ENCODE results near the gene KCNIP1. TPM values are rescaled to one million over a fixed set of nuclear protein-coding genes. Genes with fewer than 3 reads are reported as not detected.

The KCNIP1 gene
- total RNA-seq, 4 donors from 2014 or later = 4.8 to 9.2 (median 7.3) TPM; not detected in 1

GRCh38 chr5:170681013-170681433 lies 177.2 kb downstream of the KCNIP1 start:
- Histone ChIP-seq H3K4me3 (no peak overlapping the region), H3K9me3 (no peaks in the 10 kb centered on the region), H3K27ac (no peak overlapping the region), H3K4me1 (peaks cover 0 to 8% (median 0%) of the 10 kb centered on the region in 4 donors), H3K36me3 (no peaks in the 10 kb centered on the region), H3K27me3 (peaks cover 0 to 6% of the 10 kb centered on the region in 2 donors)
- no peak for TF ChIP-seq EP300 (IDR thresholded peaks at IDR 0.05)
- WGBS, 2 donors = 1 to 10% methylated on average over 28 of the region's 28 CpGs
- no peak for DNase-seq (ENCODE audit: low spot score in 2 of 2)

GRCh38 chr5:170691657-170692056 lies 187.8 kb downstream of the KCNIP1 start:
- H3K27ac ChIP-seq = no peak overlapping the region
- no peaks in the 10 kb centered on the region for H3K4me1 ChIP-seq
- no peaks in the 10 kb centered on the region for H3K9me3 ChIP-seq
- WGBS, 2 donors = 32 to 44% methylated on average over 4 of the region's 4 CpGs
- DNase-seq (ENCODE audit: low spot score in 2 of 2) = no peak
- no peak overlapping the region for H3K4me3 ChIP-seq
- no peaks in the 10 kb centered on the region for H3K36me3 ChIP-seq
- H3K27me3 ChIP-seq = peaks cover 0 to 5% of the 10 kb centered on the region in 2 donors
- TF ChIP-seq EP300 (IDR thresholded peaks at IDR 0.05) = no peak

- 56 to 83% methylated on average over 4 of the region's 4 CpGs for WGBS, 2 donors
- Histone ChIP-seq H3K4me1 (no peaks in the 10 kb centered on the region), H3K27me3 (peaks cover 0 to 5% of the 10 kb centered on the region in 2 donors), H3K9me3 (no peaks in the 10 kb centered on the region), H3K36me3 (no peaks in the 10 kb centered on the region), H3K4me3 (no peak overlapping the region), H3K27ac (no peak overlapping the region)
- TF ChIP-seq CTCF (IDR thresholded peaks at IDR 0.05) = no peak
- TF ChIP-seq EP300 (IDR thresholded peaks at IDR 0.05) = no peak
- no peak for TF ChIP-seq POLR2A (IDR thresholded peaks at IDR 0.05)
- DNase-seq (ENCODE audit: low spot score in 2 of 2) = no peak
These were observed 189.9 kb downstream of the KCNIP1 start for GRCh38 chr5:170693701-170694100.

- Histone ChIP-seq H3K4me1 (no peaks in the 10 kb centered on the region), H3K4me3 (no peak overlapping the region), H3K9me3 (no peaks in the 10 kb centered on the region), H3K36me3 (no peaks in the 10 kb centered on the region), H3K27ac (no peak overlapping the region), H3K27me3 (peaks cover 0 to 5% of the 10 kb centered on the region in 2 donors)
- TF ChIP-seq POLR2A (IDR thresholded peaks at IDR 0.05) (no peak), EP300 (IDR thresholded peaks at IDR 0.05) (no peak), CTCF (IDR thresholded peaks at IDR 0.05) (no peak)
- no peak for DNase-seq (ENCODE audit: low spot score in 2 of 2)
- WGBS, 2 donors = 64 to 70% methylated on average over 2 of the region's 2 CpGs
These were observed 191.1 kb downstream of the KCNIP1 start for GRCh38 chr5:170694911-170695310.

- 67 to 75% methylated on average over 2 of the region's 2 CpGs for WGBS, 2 donors
- no peaks in the 10 kb centered on the region for H3K36me3 ChIP-seq
- peaks cover 0 to 5% of the 10 kb centered on the region in 2 donors for H3K27me3 ChIP-seq
- no peaks in the 10 kb centered on the region for H3K9me3 ChIP-seq
- DNase-seq (ENCODE audit: low spot score in 2 of 2) = no peak
- no peak for TF ChIP-seq POLR2A (IDR thresholded peaks at IDR 0.05)
- no peaks in the 10 kb centered on the region for H3K4me1 ChIP-seq
- H3K4me3 ChIP-seq = no peak overlapping the region
- no peak overlapping the region for H3K27ac ChIP-seq
These were observed 193.2 kb downstream of the KCNIP1 start for GRCh38 chr5:170697031-170697430.

- H3K36me3 ChIP-seq = no peaks in the 10 kb centered on the region
- no peak for TF ChIP-seq POLR2A (IDR thresholded peaks at IDR 0.05)
- no peak for TF ChIP-seq EP300 (IDR thresholded peaks at IDR 0.05)
- no peak for TF ChIP-seq CTCF (IDR thresholded peaks at IDR 0.05)
- no peak overlapping the region for H3K4me3 ChIP-seq
- no peaks in the 10 kb centered on the region for H3K27me3 ChIP-seq
- no peak for DNase-seq (ENCODE audit: low spot score in 2 of 2)
- H3K27ac ChIP-seq = no peak overlapping the region
- no peaks in the 10 kb centered on the region for H3K9me3 ChIP-seq
- WGBS, 2 donors = 89 to 98% methylated on average over 5 of the region's 5 CpGs
- no peaks in the 10 kb centered on the region for H3K4me1 ChIP-seq
These were observed 196.7 kb downstream of the KCNIP1 start for GRCh38 chr5:170700503-170700902.

GRCh38 chr5:170701334-170701733 lies 197.5 kb downstream of the KCNIP1 start:
- H3K4me1 ChIP-seq = no peaks in the 10 kb centered on the region
- no peaks in the 10 kb centered on the region for H3K9me3 ChIP-seq
- DNase-seq (ENCODE audit: low spot score in 2 of 2) = no peak
- no peak for TF ChIP-seq EP300 (IDR thresholded peaks at IDR 0.05)
- no peak for TF ChIP-seq POLR2A (IDR thresholded peaks at IDR 0.05)
- TF ChIP-seq CTCF (IDR thresholded peaks at IDR 0.05) = no peak
- no peaks in the 10 kb centered on the region for H3K27me3 ChIP-seq
- 73 to 79% methylated on average over 6 of the region's 6 CpGs for WGBS, 2 donors
- no peaks in the 10 kb centered on the region for H3K36me3 ChIP-seq
- no peak overlapping the region for H3K27ac ChIP-seq
- H3K4me3 ChIP-seq = no peak overlapping the region

All from tibial nerve (tissue), 4 donors.